ENCODE data around the gene LGR5. TPM values are rescaled to one million over a fixed set of nuclear protein-coding genes. Genes with fewer than 3 reads are reported as not detected.

The LGR5 gene, protein sequence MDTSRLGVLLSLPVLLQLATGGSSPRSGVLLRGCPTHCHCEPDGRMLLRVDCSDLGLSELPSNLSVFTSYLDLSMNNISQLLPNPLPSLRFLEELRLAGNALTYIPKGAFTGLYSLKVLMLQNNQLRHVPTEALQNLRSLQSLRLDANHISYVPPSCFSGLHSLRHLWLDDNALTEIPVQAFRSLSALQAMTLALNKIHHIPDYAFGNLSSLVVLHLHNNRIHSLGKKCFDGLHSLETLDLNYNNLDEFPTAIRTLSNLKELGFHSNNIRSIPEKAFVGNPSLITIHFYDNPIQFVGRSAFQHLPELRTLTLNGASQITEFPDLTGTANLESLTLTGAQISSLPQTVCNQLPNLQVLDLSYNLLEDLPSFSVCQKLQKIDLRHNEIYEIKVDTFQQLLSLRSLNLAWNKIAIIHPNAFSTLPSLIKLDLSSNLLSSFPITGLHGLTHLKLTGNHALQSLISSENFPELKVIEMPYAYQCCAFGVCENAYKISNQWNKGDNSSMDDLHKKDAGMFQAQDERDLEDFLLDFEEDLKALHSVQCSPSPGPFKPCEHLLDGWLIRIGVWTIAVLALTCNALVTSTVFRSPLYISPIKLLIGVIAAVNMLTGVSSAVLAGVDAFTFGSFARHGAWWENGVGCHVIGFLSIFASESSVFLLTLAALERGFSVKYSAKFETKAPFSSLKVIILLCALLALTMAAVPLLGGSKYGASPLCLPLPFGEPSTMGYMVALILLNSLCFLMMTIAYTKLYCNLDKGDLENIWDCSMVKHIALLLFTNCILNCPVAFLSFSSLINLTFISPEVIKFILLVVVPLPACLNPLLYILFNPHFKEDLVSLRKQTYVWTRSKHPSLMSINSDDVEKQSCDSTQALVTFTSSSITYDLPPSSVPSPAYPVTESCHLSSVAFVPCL
- total RNA-seq: not detected in 2 replicates
- not detected in 2 replicates for polyA plus RNA-seq
- polyA plus RNA-seq (2012): not detected in 2 replicates
- polyA minus RNA-seq (ENCODE audit: low replicate concordance): not detected in 2 replicates

DNA sequence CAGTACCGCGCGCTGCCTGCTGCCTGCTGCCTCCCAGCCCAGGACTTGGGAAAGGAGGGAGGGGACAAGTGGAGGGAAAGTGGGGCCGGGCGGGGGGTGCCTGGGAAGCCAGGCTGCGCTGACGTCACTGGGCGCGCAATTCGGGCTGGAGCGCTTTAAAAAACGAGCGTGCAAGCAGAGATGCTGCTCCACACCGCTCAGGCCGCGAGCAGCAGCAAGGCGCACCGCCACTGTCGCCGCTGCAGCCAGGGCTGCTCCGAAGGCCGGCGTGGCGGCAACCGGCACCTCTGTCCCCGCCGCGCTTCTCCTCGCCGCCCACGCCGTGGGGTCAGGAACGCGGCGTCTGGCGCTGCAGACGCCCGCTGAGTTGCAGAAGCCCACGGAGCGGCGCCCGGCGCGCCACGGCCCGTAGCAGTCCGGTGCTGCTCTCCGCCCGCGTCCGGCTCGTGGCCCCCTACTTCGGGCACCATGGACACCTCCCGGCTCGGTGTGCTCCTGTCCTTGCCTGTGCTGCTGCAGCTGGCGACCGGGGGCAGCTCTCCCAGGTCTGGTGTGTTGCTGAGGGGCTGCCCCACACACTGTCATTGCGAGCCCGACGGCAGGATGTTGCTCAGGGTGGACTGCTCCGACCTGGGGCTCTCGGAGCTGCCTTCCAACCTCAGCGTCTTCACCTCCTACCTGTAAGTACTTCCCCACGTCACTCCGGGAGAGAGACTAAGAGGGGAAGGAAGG, at the start of gene LGR5:
Gene LGR5, plus strand, starts transcription at position 186 of the 732 bp plus-strand sequence. Its CDS starts 283 bp downstream, at position 469.
- H2AFZ ChIP-seq (ENCODE audit: low read length): peak within 1 kb of the TSS; percentile 35
- no peak for TF ChIP-seq EZH2 (IDR thresholded peaks at IDR 0.05; ENCODE audit: low read length, missing control alignments)
- TF ChIP-seq, protein P1, sequence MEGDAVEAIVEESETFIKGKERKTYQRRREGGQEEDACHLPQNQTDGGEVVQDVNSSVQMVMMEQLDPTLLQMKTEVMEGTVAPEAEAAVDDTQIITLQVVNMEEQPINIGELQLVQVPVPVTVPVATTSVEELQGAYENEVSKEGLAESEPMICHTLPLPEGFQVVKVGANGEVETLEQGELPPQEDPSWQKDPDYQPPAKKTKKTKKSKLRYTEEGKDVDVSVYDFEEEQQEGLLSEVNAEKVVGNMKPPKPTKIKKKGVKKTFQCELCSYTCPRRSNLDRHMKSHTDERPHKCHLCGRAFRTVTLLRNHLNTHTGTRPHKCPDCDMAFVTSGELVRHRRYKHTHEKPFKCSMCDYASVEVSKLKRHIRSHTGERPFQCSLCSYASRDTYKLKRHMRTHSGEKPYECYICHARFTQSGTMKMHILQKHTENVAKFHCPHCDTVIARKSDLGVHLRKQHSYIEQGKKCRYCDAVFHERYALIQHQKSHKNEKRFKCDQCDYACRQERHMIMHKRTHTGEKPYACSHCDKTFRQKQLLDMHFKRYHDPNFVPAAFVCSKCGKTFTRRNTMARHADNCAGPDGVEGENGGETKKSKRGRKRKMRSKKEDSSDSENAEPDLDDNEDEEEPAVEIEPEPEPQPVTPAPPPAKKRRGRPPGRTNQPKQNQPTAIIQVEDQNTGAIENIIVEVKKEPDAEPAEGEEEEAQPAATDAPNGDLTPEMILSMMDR (conservative IDR thresholded peaks at IDR 0.05 in 1 of 2, IDR thresholded peaks at IDR 0.05 in 1 of 2; ENCODE audit: low read depth in 1 of 2, low read length in 2 of 2): no peak
- no peaks in the 10 kb centered on the region for H3K36me3 ChIP-seq (ENCODE audit: control insufficient read depth, insufficient read depth, low read length)
- H3K4me3 ChIP-seq (replicated peaks in 1 of 4; ENCODE audit: control extremely low read depth in 1 of 4, insufficient read depth in 1 of 4, low read depth in 3 of 4, low read length in 4 of 4): peak within 1 kb of the TSS; percentile 43 to 52 (median 48)
- H3K79me2 ChIP-seq (ENCODE audit: control insufficient read depth, insufficient read depth, low read length): no peaks in the 10 kb centered on the region
- H3K4me1 ChIP-seq (ENCODE audit: control insufficient read depth, extremely low read depth, insufficient read depth, low read length): no peaks in the 10 kb centered on the region
- H4K20me1 ChIP-seq (ENCODE audit: control insufficient read depth, extremely low read depth, insufficient read depth, low read length): no peaks in the 10 kb centered on the region
- H3K4me2 ChIP-seq (ENCODE audit: extremely low read depth, insufficient read depth, low read length): peak within 1 kb of the TSS; percentile 67
- peak; percentile 25 to 48 for DNase-seq (ENCODE audit: low read depth in 2 of 2)
- no peak within 1 kb of the TSS for H3K27ac ChIP-seq (ENCODE audit: insufficient read depth, low read length)
- H3K27me3 ChIP-seq (ENCODE audit: control insufficient read depth, insufficient read depth, low read length): peaks cover 30% of the 10 kb centered on the region
- H3K9ac ChIP-seq (ENCODE audit: insufficient read depth, low read length): no peak within 1 kb of the TSS
- no peaks in the 10 kb centered on the region for H3K9me3 ChIP-seq (ENCODE audit: control insufficient read depth, insufficient read depth, low read depth, low read length)

- no peak overlapping the region for H3K4me3 ChIP-seq (replicated peaks in 1 of 4; ENCODE audit: control extremely low read depth in 1 of 4, insufficient read depth in 1 of 4, low read depth in 3 of 4, low read length in 4 of 4)
- no peak overlapping the region for H3K9ac ChIP-seq (ENCODE audit: insufficient read depth, low read length)
- H3K79me2 ChIP-seq (ENCODE audit: control insufficient read depth, insufficient read depth, low read length): no peaks in the 10 kb centered on the region
- no peaks in the 10 kb centered on the region for H3K27me3 ChIP-seq (ENCODE audit: control insufficient read depth, insufficient read depth, low read length)
- no peak overlapping the region for H2AFZ ChIP-seq (ENCODE audit: low read length)
- no peak overlapping the region for H3K4me2 ChIP-seq (ENCODE audit: extremely low read depth, insufficient read depth, low read length)
- no peaks in the 10 kb centered on the region for H3K4me1 ChIP-seq (ENCODE audit: control insufficient read depth, extremely low read depth, insufficient read depth, low read length)
- peak; percentile 74 to 80 for DNase-seq (ENCODE audit: low read depth in 2 of 2)
- TF ChIP-seq, protein P1 (conservative IDR thresholded peaks at IDR 0.05 in 1 of 2, IDR thresholded peaks at IDR 0.05 in 1 of 2; ENCODE audit: low read depth in 1 of 2, low read length in 2 of 2): peak; percentile 91 to 95
- no peak for TF ChIP-seq EZH2 (IDR thresholded peaks at IDR 0.05; ENCODE audit: low read length, missing control alignments)
- H3K36me3 ChIP-seq (ENCODE audit: control insufficient read depth, insufficient read depth, low read length): no peaks in the 10 kb centered on the region
- H3K27ac ChIP-seq (ENCODE audit: insufficient read depth, low read length): no peak overlapping the region
- no peaks in the 10 kb centered on the region for H3K9me3 ChIP-seq (ENCODE audit: control insufficient read depth, insufficient read depth, low read depth, low read length)
- no peaks in the 10 kb centered on the region for H4K20me1 ChIP-seq (ENCODE audit: control insufficient read depth, extremely low read depth, insufficient read depth, low read length)
These were observed 47.0 kb upstream of the LGR5 start for GRCh38 chr12:71392521-71393145.
